HepG2 (cell line): ENCODE results near the gene CYP2W1. TPM values are rescaled to one million over a fixed set of nuclear protein-coding genes. Genes with fewer than 3 reads are reported as not detected.
A peak's percentile ranks its signal among the peaks of the same experiment; 100 is the strongest.

ENCODE experiments used
- ATAC-seq: fragments of 200-7000 bp; cut with Tn5 transposase; 3 replicates; pipeline ENCODE4 v1.9.1; 2020; ENCODE audit warnings: mild to moderate bottlenecking, moderate library complexity
- BruUV-seq: library from RNA; stranded (reverse); fragments of 400-500 nt; replicated peaks from 2 replicates; lab custom pipeline; 2021; lab: Mats Ljungman, UMichigan
- CTCF ChIA-PET: fragments of 300-600 bp; formaldehyde crosslinking; extraction: SDS; loops from one replicate; lab custom pipeline; 2021; ENCODE audit warnings: low total read pairs, inconsistent platforms, low intra/inter-chr PET ratio; lab: Yijun Ruan, JAX
- POLR2A ChIA-PET: fragments of 350-600 bp; sonication (Branson Sonifier 250); formaldehyde crosslinking; loops from one replicate; lab custom pipeline; 2020; ENCODE audit warnings: antibody characterized with exemption, inconsistent platforms; lab: Yijun Ruan, JAX
- DNase-seq: peaks from one replicate; pipeline ENCODE4 v3.0.0-alpha.2; 2015; ENCODE audit warnings: low spot score
- FAIRE-seq: peaks from 3 replicates; lab custom pipeline; 2011; peaks lifted over from hg19 to GRCh38; lab: Jason Lieb, UNC
- H2AFZ ChIP-seq: one replicate; pipeline ENCODE4 v1.6.1; 2011; ENCODE audit warnings: low read length, inconsistent platforms
- H3K27ac ChIP-seq: fragments of 300-600 bp; 3 replicates; pipeline ENCODE4 v1.8.0; 2011; ENCODE audit warnings: mixed run types, mild to moderate bottlenecking, mixed read lengths, low read length, inconsistent platforms; ENCODE audit not compliant: insufficient read depth; ENCODE audit errors: extremely low read length
- H3K27me3 ChIP-seq, 2 experiments: fragments of 200-600 bp in 1 of 2; 2 replicates in 1 of 2; 3 replicates in 1 of 2; pipeline versions ENCODE4 v1.6.0 to v1.8.0; 2011; ENCODE audit warnings: low read length in 2 of 2, mild to moderate bottlenecking in 2 of 2, moderate library complexity in 2 of 2, inconsistent platforms in 1 of 2; ENCODE audit not compliant: insufficient read depth in 2 of 2, control insufficient read depth in 1 of 2
- H3K36me3 ChIP-seq, 2 experiments: fragments of 200-600 bp in 1 of 2; replicated peaks in 1 of 2; 2 replicates in 1 of 2; 3 replicates in 1 of 2; pipeline versions ENCODE4 v1.5.1 to v1.8.0; 2011; ENCODE audit warnings: low read length in 2 of 2, inconsistent platforms in 1 of 2; ENCODE audit not compliant: insufficient read depth in 2 of 2, control insufficient read depth in 1 of 2
- H3K4me1 ChIP-seq: 2 replicates; pipeline ENCODE4 v1.5.1; 2012; ENCODE audit warnings: low read length, inconsistent platforms; ENCODE audit not compliant: insufficient read depth
- H3K4me2 ChIP-seq: 2 replicates; pipeline ENCODE4 v1.6.0; 2011; ENCODE audit warnings: low read depth, low read length, inconsistent platforms
- H3K4me3 ChIP-seq, 3 experiments: fragments of 200-600 bp in 1 of 3; sonication (generic), shearing (Covaris generic) in 1 of 3; replicated peaks in 1 of 3; 2 replicates each; pipeline ENCODE4 v1.5.1; 2011 to 2016; ENCODE audit warnings: low read length in 3 of 3, inconsistent platforms in 2 of 3, low read depth in 2 of 3, mild to moderate bottlenecking in 2 of 3, control low read depth in 1 of 3, mixed read lengths in 1 of 3; ENCODE audit not compliant: insufficient read depth in 1 of 3
- H3K79me2 ChIP-seq: one replicate; pipeline ENCODE4 v1.6.1; 2011; ENCODE audit warnings: low read length, inconsistent platforms; ENCODE audit not compliant: insufficient read depth
- H3K9ac ChIP-seq: 2 replicates; pipeline ENCODE4 v1.6.0; 2011; ENCODE audit warnings: mild to moderate bottlenecking, low read depth, low read length, inconsistent platforms; ENCODE audit not compliant: insufficient read depth
- H3K9me3 ChIP-seq: 2 replicates; pipeline ENCODE4 v1.5.1; 2012; ENCODE audit warnings: mild to moderate bottlenecking, low read length
- H4K20me1 ChIP-seq: 2 replicates; pipeline ENCODE4 v1.6.0; 2011; ENCODE audit warnings: inconsistent platforms, mild to moderate bottlenecking, low read length, moderate library complexity; ENCODE audit not compliant: insufficient read depth
- BRD4 ChIP-seq: sonication (generic); formaldehyde crosslinking; IDR thresholded peaks from 2 replicates; pipeline ENCODE4 v1.4.0; 2020; ENCODE audit warnings: missing genetic modification reagents
- CHD2 ChIP-seq: IDR thresholded peaks from 2 replicates; pipeline ENCODE4 v1.6.1; 2011; ENCODE audit warnings: low read depth, low read length, improper control_type of control experiment
- DRAP1 ChIP-seq: IDR thresholded peaks from 2 replicates; pipeline ENCODE4 v1.6.1; 2016; ENCODE audit warnings: missing genetic modification reagents, missing compliant biosample characterization
- MTF2 ChIP-seq: sonication (generic); formaldehyde crosslinking; IDR thresholded peaks from 2 replicates; pipeline ENCODE4 v1.5.0; 2020; ENCODE audit warnings: missing genetic modification reagents, borderline replicate concordance
- PRPF4 ChIP-seq: fragments of 200-400 bp; formaldehyde crosslinking; IDR thresholded peaks from 2 replicates; pipeline ENCODE4 v1.6.1; 2016; ENCODE audit warnings: low read length, low read depth; ENCODE audit not compliant: poor library complexity, severe bottlenecking
- TOE1 ChIP-seq: sonication (generic); formaldehyde crosslinking; IDR thresholded peaks from 2 replicates; pipeline ENCODE4 v1.4.0; 2020; ENCODE audit warnings: mild to moderate bottlenecking, missing genetic modification reagents
- ZBTB38 ChIP-seq: sonication (generic); formaldehyde crosslinking; IDR thresholded peaks from 2 replicates; pipeline ENCODE4 v1.5.1; 2020; ENCODE audit warnings: mild to moderate bottlenecking, missing genetic modification reagents
- ZFP91 ChIP-seq: sonication (generic); formaldehyde crosslinking; IDR thresholded peaks from 2 replicates; pipeline ENCODE4 v1.9.0; 2022; ENCODE audit warnings: missing genetic modification reagents, mild to moderate bottlenecking, borderline replicate concordance
- ZNF766 ChIP-seq: sonication (generic); formaldehyde crosslinking; IDR thresholded peaks from 2 replicates; pipeline ENCODE4 v1.5.0; 2020; ENCODE audit warnings: missing genetic modification reagents, borderline replicate concordance
- WGBS: methylation state at CpG from one replicate; pipeline ENCODE4 v1.1.6; 2017; ENCODE audit warnings: low lambda C conversion rate; 5-methylcytosine and 5-hydroxymethylcytosine counted together
- in situ Hi-C: cut with HindIII; loops from 2 replicates; pipeline ENCODE4 v1.10.0; 2017; ENCODE audit warnings: low pct_unique_long_range_greater_than_20kb; ENCODE audit not compliant: extremely low pct_ligation_motif_present
- intact Hi-C: fragments of 100-400 bp; cut with micrococcal nuclease; formaldehyde crosslinking; loops from one replicate; pipeline ENCODE4 v1.10.0; 2022; ENCODE audit not compliant: unreplicated experiment
- polyA plus RNA-seq, 8 experiments: library from polyadenylated mRNA; depleted of rRNA in 3 of 8; stranded (reverse) in 7 of 8; unstranded in 1 of 8; fragments of >200 nt; fragmentation: Illumina TruSeq in 4 of 8; extraction: Trizol in 4 of 8; gene quantifications; 2 replicates each; pipeline versions ENCODE4 v1.2.1 to v1.2.3, GENCODE V29; 2011 to 2016; ENCODE audit warnings: low read depth in 4 of 8, missing spikeins in 1 of 8, mixed read lengths in 1 of 8; ENCODE audit not compliant: insufficient read depth in 1 of 8
- total RNA-seq, 5 experiments: library from RNA; depleted of rRNA; stranded (reverse); fragments of >200 nt; fragmentation: Illumina TruSeq; extraction: Trizol; gene quantifications; 2 replicates each; pipeline ENCODE4 v1.2.3, GENCODE V29; 2016; ENCODE audit warnings: low read depth in 1 of 5

Gene CYP2W1
- total and polyA plus RNA-seq, 2 of the 13 experiments (the other 11 are each of a cell fraction or from before 2014, with no cell fraction given): 19.5 to 31.7 TPM

- 97% methylated on average over 16 of the region's 31 CpGs for WGBS
- intact Hi-C loops (no loop called here), in situ Hi-C loops (no loop called here)
- TF ChIP-seq BRD4 (CRISPR knock-in tag): no peak
- no peak for TF ChIP-seq MTF2 (CRISPR knock-in tag)
- TF ChIP-seq ZNF766: no peak
- TF ChIP-seq DRAP1 (CRISPR knock-in tag): no peak
- TF ChIP-seq ZFP91 (CRISPR knock-in tag): 0 out of 2 replicates have a peak, but pooled peaks have one; percentile 25
- TF ChIP-seq TOE1 (CRISPR knock-in tag): no peak
- no peak for TF ChIP-seq CHD2
- TF ChIP-seq PRPF4: peak; percentile 68
- peak; percentile 53 for TF ChIP-seq ZBTB38 (CRISPR knock-in tag)
- Histone ChIP-seq H4K20me1 (no peaks in the 10 kb centered on the region), H3K9ac (no peak overlapping the region), H3K27me3 (no peaks in the 10 kb centered on the region), H3K27ac (no peak overlapping the region), H3K4me3 (no peak overlapping the region), H2AFZ (no peak overlapping the region), H3K9me3 (no peaks in the 10 kb centered on the region), H3K79me2 (peaks cover 15% of the 10 kb centered on the region), H3K36me3 (peaks cover 3 to 12% of the 10 kb centered on the region in 2 experiments; a peak in 4 of 5 replicates), H3K4me1 (peaks cover 29% of the 10 kb centered on the region), H3K4me2 (no peak overlapping the region)
- FAIRE-seq: no peak
- CTCF ChIA-PET: no interaction called here
- ATAC-seq: no peak
- DNase-seq: no peak
- POLR2A ChIA-PET: interaction anchor here (1.0 kb wide), 1 partner anchor 48 kb away, joined by 3 read pairs; no protein-coding TSS in a partner anchor
- BruUV-seq: TSS peak; percentile 62
Observed at GRCh38 chr7:1025743-1026581, 43.0 kb downstream of the CYP2W1 start.
